H1 (cell line): ENCODE measurements around the gene C22orf39. TPM values are rescaled to one million over a fixed set of nuclear protein-coding genes. Genes with fewer than 3 reads are reported as not detected.

Experiments
- CTCF ChIA-PET: fragments of 300-600 bp; sonication (Branson Sonifier 250); formaldehyde crosslinking; loops from one replicate; lab custom pipeline; 2021; ENCODE audit not compliant: partially characterized antibody; lab: Charles Lee
- POLR2A ChIA-PET: fragments of 300-600 bp; sonication (Branson Sonifier 250); formaldehyde crosslinking; loops from one replicate; lab custom pipeline; 2021; ENCODE audit warnings: inconsistent platforms; ENCODE audit not compliant: partially characterized antibody; lab: Charles Lee
- DNase-seq, 2 experiments: peaks; one replicate each; pipeline versions ENCODE4 v3.0.0 to v3.0.0-alpha.2; 2010 to 2022; ENCODE audit warnings: low spot score in 2 of 2, low read depth in 1 of 2, mixed read lengths in 1 of 2
- FAIRE-seq: peaks from 2 replicates; lab custom pipeline; 2011; peaks lifted over from hg19 to GRCh38; lab: Jason Lieb, UNC
- H2AFZ ChIP-seq: 2 replicates; pipeline ENCODE4 v1.8.1; 2012; ENCODE audit warnings: low read length, inconsistent platforms
- H2AK5ac ChIP-seq: 2 replicates; pipeline ENCODE4 v1.6.1; 2013; ENCODE audit warnings: low read depth, low read length
- H2BK120ac ChIP-seq: replicated peaks from 2 replicates; pipeline ENCODE3; 2013; ENCODE audit warnings: low read depth, low read length, inconsistent platforms
- H2BK12ac ChIP-seq: 2 replicates; pipeline ENCODE4 v1.6.1; 2013; ENCODE audit warnings: low read depth, low read length
- H2BK15ac ChIP-seq: 2 replicates; pipeline ENCODE4 v1.6.1; 2013; ENCODE audit warnings: low read length
- H2BK20ac ChIP-seq: 2 replicates; pipeline ENCODE4 v1.6.1; 2013; ENCODE audit warnings: low read length
- H2BK5ac ChIP-seq: 2 replicates; pipeline ENCODE4 v1.6.1; 2013; ENCODE audit warnings: low read depth, low read length
- H3K14ac ChIP-seq: 2 replicates; pipeline ENCODE4 v1.6.1; 2013; ENCODE audit warnings: inconsistent platforms; ENCODE audit not compliant: insufficient read length
- H3K18ac ChIP-seq: 2 replicates; pipeline ENCODE4 v1.6.1; 2013; ENCODE audit warnings: low read length; ENCODE audit errors: extremely low read depth
- H3K23ac ChIP-seq: 2 replicates; pipeline ENCODE4 v1.6.1; 2013; ENCODE audit warnings: inconsistent platforms; ENCODE audit not compliant: insufficient read length
- H3K23me2 ChIP-seq: 2 replicates; pipeline ENCODE4 v1.6.1; 2013; ENCODE audit warnings: low read depth, low read length
- H3K27ac ChIP-seq: 2 replicates; pipeline ENCODE4 v1.6.1; 2011; ENCODE audit warnings: low read depth, low read length, inconsistent platforms
- H3K27me3 ChIP-seq, 4 experiments: replicated peaks in 1 of 4; 1 replicate in 1 of 4; 2 replicates in 3 of 4; pipeline versions ENCODE4 v1.6.1 to v1.8.1; 2011 to 2013; ENCODE audit warnings: low read length in 3 of 4, mild to moderate bottlenecking in 3 of 4, inconsistent platforms in 2 of 4, mixed read lengths in 2 of 4, moderate library complexity in 1 of 4; ENCODE audit not compliant: control insufficient read depth in 3 of 4, insufficient read depth in 3 of 4; ENCODE audit errors: extremely low read depth in 1 of 4
- H3K36me3 ChIP-seq, 4 experiments: 2 replicates each; pipeline versions ENCODE4 v1.6.1 to v1.8.1; 2011 to 2013; ENCODE audit warnings: mild to moderate bottlenecking in 4 of 4, low read length in 3 of 4, moderate library complexity in 2 of 4, control low read depth in 1 of 4, inconsistent platforms in 1 of 4; ENCODE audit not compliant: insufficient read depth in 4 of 4, control insufficient read depth in 2 of 4
- H3K4ac ChIP-seq: replicated peaks from 2 replicates; pipeline ENCODE3; 2013; ENCODE audit warnings: low read length, low read depth, mixed read lengths, inconsistent platforms; ENCODE audit not compliant: insufficient read length
- H3K4me1 ChIP-seq, 4 experiments: replicated peaks in 1 of 4; 1 replicate in 1 of 4; 2 replicates in 3 of 4; pipeline versions ENCODE4 v1.6.1 to v1.8.1; 2011 to 2013; ENCODE audit warnings: low read length in 3 of 4, inconsistent platforms in 2 of 4, mixed read lengths in 1 of 4; ENCODE audit not compliant: insufficient read depth in 4 of 4, control insufficient read depth in 3 of 4
- H3K4me2 ChIP-seq, 2 experiments: 2 replicates each; pipeline versions ENCODE4 v1.6.1 to v1.8.1; 2011 to 2013; ENCODE audit warnings: low read depth in 2 of 2, low read length in 2 of 2, control low read depth in 1 of 2, inconsistent platforms in 1 of 2, mild to moderate bottlenecking in 1 of 2; ENCODE audit not compliant: insufficient read depth in 1 of 2
- H3K4me3 ChIP-seq, 4 experiments: fragments of 200-600, 300-600 bp in 1 of 4; sonication (generic), shearing (Covaris generic), sonication (Bioruptor Twin) in 1 of 4; 2 replicates each; pipeline versions ENCODE4 v1.5.1 to v1.8.1; 2011 to 2016; ENCODE audit warnings: low read length in 4 of 4, low read depth in 3 of 4, control low read depth in 2 of 4, inconsistent platforms in 2 of 4, mild to moderate bottlenecking in 2 of 4, mixed read lengths in 1 of 4, moderate library complexity in 1 of 4; ENCODE audit not compliant: insufficient read depth in 2 of 4; ENCODE audit errors: extremely low read depth in 1 of 4
- H3K56ac ChIP-seq: replicated peaks from 2 replicates; pipeline ENCODE3; 2013; ENCODE audit warnings: low read depth, mild to moderate bottlenecking, mixed read lengths, low read length, inconsistent platforms; ENCODE audit not compliant: insufficient read length
- H3K79me1 ChIP-seq: 2 replicates; pipeline ENCODE4 v1.6.1; 2013; ENCODE audit warnings: low read depth, low read length, control low read depth
- H3K79me2 ChIP-seq, 2 experiments: 2 replicates each; pipeline versions ENCODE4 v1.6.1 to v1.8.1; 2012 to 2013; ENCODE audit warnings: low read length in 2 of 2, mild to moderate bottlenecking in 2 of 2, inconsistent platforms in 1 of 2; ENCODE audit not compliant: insufficient read depth in 2 of 2, control insufficient read depth in 1 of 2
- H3K9ac ChIP-seq, 4 experiments: replicated peaks in 1 of 4; 1 replicate in 1 of 4; 2 replicates in 3 of 4; pipeline versions ENCODE4 v1.6.1 to v1.8.1; 2011 to 2013; ENCODE audit warnings: low read depth in 3 of 4, low read length in 3 of 4, control low read depth in 2 of 4, mild to moderate bottlenecking in 2 of 4, moderate library complexity in 2 of 4, inconsistent platforms in 1 of 4; ENCODE audit errors: extremely low read depth in 1 of 4
- H3K9me3 ChIP-seq, 2 experiments: 2 replicates each; pipeline versions ENCODE4 v1.6.1 to v1.8.1; 2012 to 2013; ENCODE audit warnings: mild to moderate bottlenecking in 2 of 2, moderate library complexity in 2 of 2, control low read depth in 1 of 2, inconsistent platforms in 1 of 2, low read depth in 1 of 2, low read length in 1 of 2, mixed read lengths in 1 of 2; ENCODE audit not compliant: insufficient read depth in 2 of 2
- H4K20me1 ChIP-seq, 2 experiments: replicated peaks in 1 of 2; 2 replicates each; pipeline versions ENCODE3 to v1.8.1; 2011 to 2013; ENCODE audit warnings: inconsistent platforms in 2 of 2, low read length in 2 of 2, mild to moderate bottlenecking in 1 of 2; ENCODE audit not compliant: insufficient read depth in 2 of 2, control insufficient read depth in 1 of 2
- H4K5ac ChIP-seq: 2 replicates; pipeline ENCODE4 v1.6.1; 2013; ENCODE audit warnings: low read length, low read depth, mixed read lengths, inconsistent platforms; ENCODE audit not compliant: insufficient read length
- H4K8ac ChIP-seq: 2 replicates; pipeline ENCODE4 v1.8.0; 2013; ENCODE audit warnings: mild to moderate bottlenecking, moderate library complexity, low read length, inconsistent platforms; ENCODE audit not compliant: insufficient read depth; ENCODE audit errors: extremely low read depth
- H4K91ac ChIP-seq: replicated peaks from 2 replicates; pipeline ENCODE3; 2013; ENCODE audit warnings: low read length, mixed read lengths, inconsistent platforms; ENCODE audit not compliant: insufficient read length
- BCL11A ChIP-seq, 2 experiments: IDR thresholded peaks; one replicate each; pipeline ENCODE4 v1.6.1; 2011; ENCODE audit warnings: low read depth in 2 of 2, low read length in 2 of 2, mild to moderate bottlenecking in 2 of 2
- GABPA ChIP-seq: IDR thresholded peaks from 2 replicates; pipeline ENCODE4 v1.6.1; 2011; ENCODE audit warnings: mild to moderate bottlenecking, low read length, moderate library complexity, borderline replicate concordance; ENCODE audit not compliant: insufficient read depth
- WGBS, 2 experiments: shearing (Covaris generic) in 1 of 2; methylation state at CpG; one replicate each; pipeline versions ENCODE4 v1.1.6 to v1.1.7; 2013 to 2015; ENCODE audit warnings: low lambda C conversion rate in 2 of 2, mixed read lengths in 2 of 2, inconsistent platforms in 1 of 2, low coverage in 1 of 2, missing lambda C conversion rate in 1 of 2; ENCODE audit not compliant: insufficient replicate concordance in 2 of 2, insufficient coverage in 1 of 2, insufficient read length in 1 of 2; ENCODE audit errors: extremely low coverage in 1 of 2, missing lambda C conversion rate in 1 of 2; 5-methylcytosine and 5-hydroxymethylcytosine counted together
- polyA plus RNA-seq, 7 experiments: library from polyadenylated mRNA; depleted of rRNA in 3 of 7; stranded (reverse) in 5 of 7; unstranded in 2 of 7; fragments of >200 nt in 5 of 7; fragments of 200-250 nt in 2 of 7; gene quantifications; 1 replicate in 5 of 7; 2 replicates in 1 of 7; 4 replicates in 1 of 7; pipeline versions ENCODE4 v1.2.1 to v1.2.3, GENCODE V29; 2011 to 2013; ENCODE audit warnings: missing spikeins in 2 of 7, mixed read lengths in 2 of 7
- total RNA-seq: library from RNA; stranded (reverse); fragmentation: NEBNext Ultra II Directional; extraction: Animal tissue kit (Norgen Biotek cat#: 25700); gene quantifications from 2 replicates; pipeline ENCODE4 v1.2.1, GENCODE V29; 2021

The C22orf39 gene
- total and polyA plus RNA-seq, 2 of the 8 experiments (the other 6 are each of a cell fraction or from before 2014, with no cell fraction given): 22.7 to 27.7 TPM

DNA sequence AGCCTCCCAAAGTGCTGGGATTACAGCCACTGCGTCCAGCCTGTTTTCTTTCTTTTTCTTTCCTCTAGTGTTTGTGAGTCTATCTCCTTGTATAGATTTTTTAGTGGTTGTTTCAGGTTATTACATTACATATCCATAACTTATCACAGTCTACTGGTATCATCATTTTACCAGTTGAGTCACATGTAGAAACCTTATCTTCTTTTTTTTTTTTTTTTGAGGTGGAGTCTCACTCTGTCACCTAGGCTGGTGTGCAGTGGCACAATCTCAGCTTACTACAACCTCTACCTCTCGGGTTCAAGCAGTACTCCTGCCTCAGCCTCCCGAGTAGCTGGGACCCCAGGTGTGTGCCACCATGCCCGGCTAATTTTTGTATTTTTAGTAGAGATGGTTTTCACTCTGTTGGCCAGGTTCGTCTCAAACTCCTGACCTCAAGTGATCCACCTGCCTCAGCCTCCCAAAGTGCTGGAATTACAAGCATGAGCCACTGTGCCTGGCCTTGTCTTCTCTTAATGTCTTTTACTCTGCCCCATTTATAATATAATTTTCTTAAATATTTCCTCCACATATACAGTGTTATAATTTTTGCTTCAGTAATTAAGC lies 43.2 kb upstream of the C22orf39 start:
- Histone ChIP-seq H3K23me2 (no peaks in the 10 kb centered on the region), H2BK120ac (no peak overlapping the region), H4K5ac (no peak overlapping the region), H3K36me3 (peaks cover 11 to 49% (median 25%) of the 10 kb centered on the region in 4 experiments; a peak in 7 of 8 replicates), H3K14ac (no peak overlapping the region), H3K4me1 (no peaks in the 10 kb centered on the region), H3K4ac (no peak overlapping the region), H4K20me1 (peaks cover 0 to 3% of the 10 kb centered on the region in 2 experiments), H3K4me2 (no peak overlapping the region), H3K4me3 (no peak overlapping the region), H3K23ac (no peak overlapping the region), H3K9ac (no peak overlapping the region), H2BK15ac (no peak overlapping the region), H3K56ac (no peak overlapping the region), H4K8ac (no peak overlapping the region), H2AFZ (no peak overlapping the region), H2BK5ac (no peak overlapping the region), H3K79me2 (no peaks in the 10 kb centered on the region), H3K27me3 (no peaks in the 10 kb centered on the region), H2BK20ac (no peak overlapping the region), H3K27ac (no peak overlapping the region), H4K91ac (no peak overlapping the region), H2BK12ac (no peak overlapping the region), H3K79me1 (no peaks in the 10 kb centered on the region; the same call in 1 of the 2 replicates), H3K18ac (no peak overlapping the region), H2AK5ac (no peak overlapping the region), H3K9me3 (no peaks in the 10 kb centered on the region)
- no peak for FAIRE-seq
- DNase-seq: no peak
- 91% methylated on average over 5 of the region's 5 CpGs; no CpG with 5 or more reads in 1 of the 2 experiments for WGBS, 2 experiments
- TF ChIP-seq BCL11A (IDR thresholded peaks at IDR 0.05; ENCODE audit: low read depth in 2 of 2, low read length in 2 of 2) (no peak), GABPA (no peak)
- POLR2A ChIA-PET: interaction anchor here (1.4 kb wide), 1 partner anchor 14 kb away, joined by 3 read pairs; no protein-coding TSS in a partner anchor
- CTCF ChIA-PET: interaction anchor here (0.7 to 1.3 kb wide), 3 partner anchors 12 to 1708 kb away, joined by 3 to 4 read pairs (median 4); no protein-coding TSS in a partner anchor
